WERI-Rb-1 (cell line): ENCODE measurements around the gene SYCE1.
"Not testable (repeated sequence)": the region's sequence is repeated elsewhere in the genome, so short reads cannot be mapped to it uniquely, and the experiment has no call there.

ENCODE experiments used
- DNase-seq: peaks from one replicate; pipeline ENCODE4 v3.0.0-alpha.2; 2020
- H3K27ac ChIP-seq: fragments of 250-450 bp; sonication (Bioruptor Pico); 2 replicates; pipeline ENCODE4 v1.5.1; 2020; ENCODE audit warnings: mild to moderate bottlenecking, moderate library complexity
- H3K27me3 ChIP-seq: fragments of 250-450 bp; sonication (Bioruptor Pico); 2 replicates; pipeline ENCODE4 v1.5.1; 2021; ENCODE audit warnings: mild to moderate bottlenecking, low read depth, moderate library complexity; ENCODE audit not compliant: insufficient read depth, severe bottlenecking
- H3K36me3 ChIP-seq: fragments of 250-450 bp; sonication (Bioruptor Pico); 2 replicates; pipeline ENCODE4 v1.5.1; 2020; ENCODE audit warnings: mild to moderate bottlenecking, moderate library complexity
- H3K4me3 ChIP-seq: 2 replicates; pipeline ENCODE4 v1.5.1; 2011; ENCODE audit warnings: low read depth, mild to moderate bottlenecking, control low read depth, low read length
- H3K9me3 ChIP-seq: fragments of 250-450 bp; sonication (Bioruptor Pico); 2 replicates; pipeline ENCODE4 v1.5.1; 2021; ENCODE audit warnings: mild to moderate bottlenecking, moderate library complexity; ENCODE audit not compliant: severe bottlenecking
- TF ChIP-seq, protein P1 (sequence below): IDR thresholded peaks from 2 replicates; pipeline ENCODE4 v1.5.1; 2011; ENCODE audit warnings: low read depth, mild to moderate bottlenecking, control low read depth, inconsistent platforms, low read length

Gene SYCE1

DNA sequence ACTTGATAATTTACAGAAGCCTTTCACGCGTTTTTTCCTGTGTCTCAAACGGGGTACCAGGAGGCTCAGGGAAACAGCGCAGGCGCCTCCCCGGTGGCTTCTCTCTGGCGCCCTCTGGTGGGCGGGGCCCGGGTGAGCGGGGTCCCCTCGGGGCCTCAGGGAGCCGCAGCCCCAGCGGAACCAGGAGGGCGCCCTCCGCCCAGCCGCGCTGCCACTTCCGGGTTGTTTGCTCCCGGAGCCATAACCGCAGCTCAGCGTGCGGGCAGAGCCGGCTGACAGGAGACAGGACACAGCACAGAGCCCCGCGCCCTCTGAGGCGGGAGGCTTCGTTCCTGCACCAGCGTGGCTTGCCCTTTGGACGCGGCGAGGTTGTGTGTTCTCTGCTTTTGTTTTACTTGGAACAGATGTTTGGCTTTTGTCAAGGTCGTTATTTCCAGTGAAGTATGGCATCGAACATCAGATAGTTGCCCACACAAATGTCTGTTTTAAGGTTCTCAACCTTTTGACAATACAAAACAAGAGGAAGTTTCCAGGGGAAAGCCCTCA lies 45.1 kb downstream of the SYCE1 start:
- Histone ChIP-seq H3K27ac (peak overlapping the region; percentile 24; the same call in 1 of the 2 replicates), H3K36me3 (no peaks in the 10 kb centered on the region), H3K4me3 (peak overlapping the region; percentile 32), H3K9me3 (peaks cover 7% of the 10 kb centered on the region), H3K27me3 (no peaks in the 10 kb centered on the region)
- TF ChIP-seq, protein P1, sequence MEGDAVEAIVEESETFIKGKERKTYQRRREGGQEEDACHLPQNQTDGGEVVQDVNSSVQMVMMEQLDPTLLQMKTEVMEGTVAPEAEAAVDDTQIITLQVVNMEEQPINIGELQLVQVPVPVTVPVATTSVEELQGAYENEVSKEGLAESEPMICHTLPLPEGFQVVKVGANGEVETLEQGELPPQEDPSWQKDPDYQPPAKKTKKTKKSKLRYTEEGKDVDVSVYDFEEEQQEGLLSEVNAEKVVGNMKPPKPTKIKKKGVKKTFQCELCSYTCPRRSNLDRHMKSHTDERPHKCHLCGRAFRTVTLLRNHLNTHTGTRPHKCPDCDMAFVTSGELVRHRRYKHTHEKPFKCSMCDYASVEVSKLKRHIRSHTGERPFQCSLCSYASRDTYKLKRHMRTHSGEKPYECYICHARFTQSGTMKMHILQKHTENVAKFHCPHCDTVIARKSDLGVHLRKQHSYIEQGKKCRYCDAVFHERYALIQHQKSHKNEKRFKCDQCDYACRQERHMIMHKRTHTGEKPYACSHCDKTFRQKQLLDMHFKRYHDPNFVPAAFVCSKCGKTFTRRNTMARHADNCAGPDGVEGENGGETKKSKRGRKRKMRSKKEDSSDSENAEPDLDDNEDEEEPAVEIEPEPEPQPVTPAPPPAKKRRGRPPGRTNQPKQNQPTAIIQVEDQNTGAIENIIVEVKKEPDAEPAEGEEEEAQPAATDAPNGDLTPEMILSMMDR, result peak; percentile 70
- DNase-seq, result peak; percentile 79

DNA sequence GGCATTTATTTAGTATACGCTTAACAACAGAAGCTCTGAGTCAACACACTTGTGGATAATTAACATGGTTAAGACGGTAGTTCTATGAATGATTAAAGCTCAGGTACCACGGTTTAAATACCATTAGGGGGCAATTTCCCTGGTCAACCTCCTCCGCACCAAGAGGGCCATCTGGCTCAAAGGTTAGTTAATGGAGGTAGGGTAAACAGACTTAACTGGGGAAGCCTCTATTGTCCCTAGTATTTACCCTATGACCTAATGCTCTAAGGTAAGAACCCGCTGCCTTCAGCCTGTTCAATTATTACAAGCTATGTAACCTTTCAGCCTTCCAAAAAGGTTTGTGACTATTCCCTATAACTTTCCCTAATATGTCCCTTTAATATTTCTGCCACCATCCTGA lies 46.9 kb downstream of the SYCE1 start:
- H3K4me3 ChIP-seq, H3K36me3 ChIP-seq, H3K27ac ChIP-seq, H3K9me3 ChIP-seq, DNase-seq, H3K27me3 ChIP-seq: not testable (repeated sequence)

DNA sequence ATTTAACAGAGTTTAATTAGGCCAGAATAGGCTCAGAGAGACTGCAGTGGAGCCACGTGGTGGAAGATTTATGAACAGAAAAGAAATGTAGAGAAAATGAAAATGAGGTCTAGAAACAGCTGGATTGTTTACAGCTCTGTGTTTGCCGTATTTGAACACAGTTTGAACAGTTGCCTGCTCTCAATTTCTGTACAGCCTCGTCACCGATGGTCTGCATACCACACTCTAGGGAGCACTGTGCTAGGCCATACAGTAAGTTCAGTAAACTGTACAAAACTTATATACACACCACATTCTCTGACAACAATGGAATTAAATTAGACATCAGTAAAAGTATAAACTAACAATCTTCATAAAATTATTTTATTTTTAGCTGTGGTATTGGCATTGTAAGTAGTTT lies 49.3 kb downstream of the SYCE1 start:
- TF ChIP-seq, protein P1, result no peak
- Histone ChIP-seq H3K27ac (no peak overlapping the region), H3K27me3 (no peaks in the 10 kb centered on the region), H3K9me3 (no peaks in the 10 kb centered on the region), H3K4me3 (no peak overlapping the region), H3K36me3 (no peaks in the 10 kb centered on the region)
- DNase-seq, result no peak

DNA sequence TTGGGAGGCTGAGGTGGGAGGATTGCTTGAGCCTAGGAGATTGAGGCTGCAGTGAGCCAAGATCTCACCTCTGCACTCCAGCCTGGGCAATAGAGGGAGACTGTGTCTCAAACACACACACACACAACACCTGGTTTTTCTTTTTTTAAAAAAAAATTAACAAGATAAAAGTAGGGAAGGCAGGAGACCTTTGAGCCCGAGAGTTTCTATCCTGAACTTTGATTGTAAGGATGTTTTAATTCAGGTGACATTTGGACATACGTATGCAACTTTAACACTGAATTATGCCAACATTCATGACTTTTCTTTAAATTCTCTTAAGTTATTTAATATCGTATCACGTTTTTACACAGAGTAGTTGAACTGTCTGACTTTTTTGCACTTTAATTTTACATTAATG lies 49.9 kb downstream of the SYCE1 start:
- Histone ChIP-seq H3K27me3 (no peaks in the 10 kb centered on the region), H3K27ac (no peak overlapping the region), H3K9me3 (no peaks in the 10 kb centered on the region), H3K4me3 (no peak overlapping the region), H3K36me3 (no peaks in the 10 kb centered on the region)
- no peak for DNase-seq
- TF ChIP-seq, protein P1, result no peak

DNA sequence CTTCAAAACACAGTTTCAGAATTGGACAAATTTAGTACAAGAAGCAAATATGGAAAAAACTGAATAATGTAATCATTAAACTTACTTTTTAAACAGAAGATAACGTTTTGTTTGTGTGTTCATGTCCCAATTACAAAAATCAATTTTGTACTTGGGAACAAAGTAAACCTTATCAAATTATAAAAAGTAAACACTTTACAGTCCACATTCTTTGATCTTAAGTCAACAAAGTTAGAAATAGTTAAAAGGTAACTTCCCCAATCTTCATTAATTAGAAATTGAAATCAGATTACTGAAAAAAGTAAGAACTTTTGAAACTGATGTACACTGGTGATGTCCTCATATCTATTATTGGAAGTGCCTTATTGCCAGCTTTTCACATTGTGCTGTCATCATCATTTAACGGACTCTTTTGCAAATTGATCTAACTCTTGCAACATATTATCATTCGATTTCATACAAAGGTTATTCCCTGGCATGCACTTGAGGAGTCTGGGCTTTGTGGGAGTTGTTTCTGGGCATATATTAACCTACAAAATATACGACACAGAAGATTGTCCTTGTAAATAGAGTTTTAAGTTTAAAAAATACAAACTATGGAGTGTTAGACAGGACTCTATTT lies 53.4 kb downstream of the SYCE1 start:
- Histone ChIP-seq H3K9me3 (peaks cover 4% of the 10 kb centered on the region), H3K27ac (no peak overlapping the region), H3K4me3 (no peak overlapping the region), H3K36me3 (no peaks in the 10 kb centered on the region), H3K27me3 (no peaks in the 10 kb centered on the region)
- no peak for DNase-seq
- TF ChIP-seq, protein P1, result no peak

DNA sequence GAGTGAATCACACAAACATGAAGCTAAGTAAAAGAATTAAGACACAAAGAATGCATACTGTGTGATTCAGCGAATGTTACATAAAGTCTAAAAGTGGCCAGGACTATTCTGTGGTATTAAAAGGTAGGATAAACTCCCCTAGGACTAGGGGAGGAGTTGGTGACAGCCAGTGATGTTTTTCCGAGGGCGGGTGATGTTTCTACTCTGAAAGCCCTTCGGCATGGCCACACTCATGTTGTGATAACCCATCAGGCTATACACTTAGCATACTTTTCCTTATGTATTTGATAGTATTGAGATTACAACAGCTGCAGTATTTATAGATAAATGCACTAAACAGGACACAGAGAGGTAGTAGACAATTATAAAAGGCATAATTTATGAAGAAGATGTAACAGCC lies 54.0 kb downstream of the SYCE1 start:
- no peaks in the 10 kb centered on the region for H3K27me3 ChIP-seq
- no peak overlapping the region for H3K4me3 ChIP-seq
- DNase-seq, result no peak
- TF ChIP-seq, protein P1, result no peak
- peaks cover 4% of the 10 kb centered on the region for H3K9me3 ChIP-seq
- H3K36me3 ChIP-seq, result no peaks in the 10 kb centered on the region
- H3K27ac ChIP-seq, result no peak overlapping the region
